GM23248 (cell line): ENCODE results near the gene SCN4B. TPM values are rescaled to one million over a fixed set of nuclear protein-coding genes. Genes with fewer than 3 reads are reported as not detected.
"Not testable (repeated sequence)": the region's sequence is repeated elsewhere in the genome, so short reads cannot be mapped to it uniquely, and the experiment has no call there.

ENCODE experiments used
- DNase-seq: peaks from one replicate; pipeline ENCODE4 v3.0.0-alpha.2; 2015
- H2AFZ ChIP-seq: fragments of 200-600 bp; sonication (generic); 2 replicates; pipeline ENCODE4 v1.6.1; 2016; ENCODE audit warnings: antibody characterized with exemption
- H3F3A ChIP-seq: fragments of 200-600 bp; sonication (generic); 2 replicates; pipeline ENCODE4 v1.6.1; 2016; ENCODE audit warnings: mild to moderate bottlenecking, antibody characterized with exemption, mixed run types; ENCODE audit not compliant: insufficient read depth
- H3K27ac ChIP-seq: fragments of 200-600 bp; sonication (generic); 2 replicates; pipeline ENCODE4 v1.5.1; 2016; ENCODE audit warnings: mild to moderate bottlenecking
- H3K27me3 ChIP-seq: fragments of 200-600 bp; sonication (generic); replicated peaks from 2 replicates; pipeline ENCODE4 v1.6.1; 2016; ENCODE audit warnings: mild to moderate bottlenecking; ENCODE audit not compliant: insufficient read depth
- H3K36me3 ChIP-seq: fragments of 200-600 bp; sonication (generic); 2 replicates; pipeline ENCODE4 v1.6.1; 2016; ENCODE audit warnings: low read depth, mild to moderate bottlenecking
- H3K4me1 ChIP-seq: fragments of 200-600 bp; sonication (generic); 2 replicates; pipeline ENCODE4 v1.6.1; 2016; ENCODE audit warnings: mild to moderate bottlenecking; ENCODE audit not compliant: insufficient read depth
- H3K4me2 ChIP-seq: fragments of 200-600 bp; sonication (generic); one replicate; pipeline ENCODE4 v1.6.1; 2016; ENCODE audit warnings: mild to moderate bottlenecking; ENCODE audit not compliant: unreplicated experiment
- H3K4me3 ChIP-seq: fragments of 200-600 bp; sonication (generic); 2 replicates; pipeline ENCODE4 v1.5.1; 2016; ENCODE audit warnings: mild to moderate bottlenecking
- H3K79me2 ChIP-seq: fragments of 200-600 bp; sonication (generic); 2 replicates; pipeline ENCODE4 v1.6.1; 2016; ENCODE audit warnings: mild to moderate bottlenecking; ENCODE audit not compliant: insufficient read depth
- H3K9ac ChIP-seq: fragments of 200-600 bp; sonication (generic); 2 replicates; pipeline ENCODE4 v1.6.1; 2016; ENCODE audit warnings: mild to moderate bottlenecking
- H3K9me2 ChIP-seq: fragments of 200-600 bp; sonication (generic); 2 replicates; pipeline ENCODE4 v1.6.1; 2016; ENCODE audit warnings: mixed run types, mild to moderate bottlenecking, moderate library complexity; ENCODE audit not compliant: insufficient read depth
- H3K9me3 ChIP-seq: fragments of 200-600 bp; sonication (generic); one replicate; pipeline ENCODE4 v1.6.1; 2017; ENCODE audit warnings: low read depth
- H4K20me1 ChIP-seq: fragments of 200-600 bp; sonication (generic); 2 replicates; pipeline ENCODE4 v1.6.0; 2016; ENCODE audit not compliant: insufficient read depth
- EZH2 ChIP-seq: fragments of 200-600 bp; sonication (generic); IDR thresholded peaks from 2 replicates; pipeline ENCODE4 v1.6.1; 2018; ENCODE audit warnings: antibody characterized with exemption, mild to moderate bottlenecking; ENCODE audit not compliant: insufficient read depth, poor library complexity, severe bottlenecking
- EZH2phosphoT487 ChIP-seq: fragments of 200-600 bp; sonication (generic); IDR thresholded peaks from 2 replicates; pipeline ENCODE4 v1.6.1; 2018; ENCODE audit warnings: antibody characterized with exemption, moderate library complexity, mild to moderate bottlenecking, low read depth; ENCODE audit not compliant: insufficient read depth
- WGBS, 2 experiments: methylation state at CpG; one replicate each; pipeline ENCODE4 v1.1.6; 2015 to 2017; ENCODE audit warnings: low lambda C conversion rate in 2 of 2, low coverage in 1 of 2; ENCODE audit errors: missing lambda C conversion rate in 2 of 2; 5-methylcytosine and 5-hydroxymethylcytosine counted together
- in situ Hi-C: fragments of 300-500 bp; cut with MboI; formaldehyde crosslinking; loops from 2 replicates; pipeline ENCODE4 v1.15.0; 2020
- polyA plus RNA-seq: library from polyadenylated mRNA; unstranded; fragments of >200 nt; fragmentation: Nextera tagmentation; extraction: Ambion mirVana; gene quantifications from 2 replicates; pipeline ENCODE4 v1.2.1, GENCODE V29; 2016
- total RNA-seq: library from RNA; depleted of rRNA; stranded (reverse); fragments of >200 nt; shearing (Covaris generic); gene quantifications from 2 replicates; pipeline ENCODE4 v1.2.3, GENCODE V29; 2014

Gene SCN4B
- total and polyA plus RNA-seq, 2 experiments from 2014 or later, result not detected

DNA sequence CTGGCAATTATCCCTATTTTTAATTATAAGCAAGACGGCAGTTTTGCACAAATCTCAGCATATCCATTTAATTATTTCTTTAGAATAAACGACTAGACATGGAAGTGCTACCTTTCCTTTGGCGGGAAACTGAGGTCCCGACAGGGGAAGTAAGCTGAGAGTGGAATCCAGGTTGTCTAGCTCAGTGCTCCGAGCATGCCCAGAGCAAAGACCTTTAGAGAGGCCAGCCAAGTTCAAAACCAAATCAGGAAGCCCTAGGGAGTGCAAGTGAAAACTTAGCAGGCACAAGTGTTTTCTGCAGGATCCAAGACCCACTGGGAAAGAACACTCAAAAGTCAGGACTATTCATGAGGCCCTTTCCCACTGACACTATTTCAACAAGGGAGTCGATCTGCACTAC lies 46.5 kb upstream of the SCN4B start:
- no peak overlapping the region for H3K27ac ChIP-seq
- H3K36me3 ChIP-seq, result no peaks in the 10 kb centered on the region
- H3K9me2 ChIP-seq, result no peaks in the 10 kb centered on the region
- 33 to 35% methylated on average over 6 of the region's 6 CpGs for WGBS, 2 experiments
- H3K4me2 ChIP-seq, result no peak overlapping the region
- no peak overlapping the region for H3K9ac ChIP-seq
- peaks cover 4% of the 10 kb centered on the region for H3K4me1 ChIP-seq
- peaks cover 22% of the 10 kb centered on the region for H3K27me3 ChIP-seq
- H3K4me3 ChIP-seq, result no peak overlapping the region
- no peaks in the 10 kb centered on the region for H3K9me3 ChIP-seq
- TF ChIP-seq EZH2 (no peak), EZH2phosphoT487 (no peak)
- H3K79me2 ChIP-seq, result no peaks in the 10 kb centered on the region
- H3F3A ChIP-seq, result peaks cover 7% of the 10 kb centered on the region; the same call in 1 of the 2 replicates
- no peaks in the 10 kb centered on the region for H4K20me1 ChIP-seq
- no peak for DNase-seq
- in situ Hi-C loops, result loop anchor here (10.0 kb wide), 1 partner anchor 146 kb away; the partner anchor contains the start of genes CD3D and CD3G
- H2AFZ ChIP-seq, result no peak overlapping the region

DNA sequence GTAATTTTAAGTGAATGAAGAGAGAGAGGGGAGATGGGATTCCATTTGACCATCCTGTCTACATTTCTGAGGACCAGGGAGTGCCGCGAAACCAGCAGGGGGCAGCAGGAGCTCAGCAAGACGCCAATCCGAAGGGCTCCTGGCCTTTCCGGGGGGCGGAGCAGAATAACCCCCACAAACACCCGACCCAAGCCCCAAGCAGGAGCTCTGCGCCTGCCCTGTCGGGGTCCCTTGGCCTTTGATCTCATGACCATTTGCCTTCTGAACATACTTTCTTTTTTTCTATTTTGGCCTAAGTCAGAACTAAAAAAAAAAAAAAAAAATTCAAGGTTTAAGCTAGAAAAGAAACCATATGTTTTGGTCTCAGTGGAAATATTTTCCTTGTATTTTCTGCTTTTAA lies 45.7 kb upstream of the SCN4B start:
- no peaks in the 10 kb centered on the region for H3K9me3 ChIP-seq
- H2AFZ ChIP-seq, result peak overlapping the region; percentile 51
- no peaks in the 10 kb centered on the region for H3K36me3 ChIP-seq
- no peak overlapping the region for H3K27ac ChIP-seq
- H3K4me3 ChIP-seq, result 0 out of 2 replicates have a peak overlapping the region, but pooled peaks have one; percentile 37
- in situ Hi-C loops, result loop anchor here (10.0 kb wide), 1 partner anchor 146 kb away; the partner anchor contains the start of genes CD3D and CD3G
- H3K4me2 ChIP-seq, result peak overlapping the region; percentile 63
- H3F3A ChIP-seq, result peaks cover 7% of the 10 kb centered on the region; the same call in 1 of the 2 replicates
- peak; percentile 78 for DNase-seq
- H3K9me2 ChIP-seq, result no peaks in the 10 kb centered on the region
- H3K79me2 ChIP-seq, result no peaks in the 10 kb centered on the region
- no peaks in the 10 kb centered on the region for H4K20me1 ChIP-seq
- peaks cover 4% of the 10 kb centered on the region for H3K4me1 ChIP-seq
- peaks cover 17% of the 10 kb centered on the region for H3K27me3 ChIP-seq
- TF ChIP-seq EZH2 (no peak), EZH2phosphoT487 (no peak)
- H3K9ac ChIP-seq, result no peak overlapping the region
- 1 to 2% methylated on average over 8 to 9 of the region's 9 CpGs for WGBS, 2 experiments

DNA sequence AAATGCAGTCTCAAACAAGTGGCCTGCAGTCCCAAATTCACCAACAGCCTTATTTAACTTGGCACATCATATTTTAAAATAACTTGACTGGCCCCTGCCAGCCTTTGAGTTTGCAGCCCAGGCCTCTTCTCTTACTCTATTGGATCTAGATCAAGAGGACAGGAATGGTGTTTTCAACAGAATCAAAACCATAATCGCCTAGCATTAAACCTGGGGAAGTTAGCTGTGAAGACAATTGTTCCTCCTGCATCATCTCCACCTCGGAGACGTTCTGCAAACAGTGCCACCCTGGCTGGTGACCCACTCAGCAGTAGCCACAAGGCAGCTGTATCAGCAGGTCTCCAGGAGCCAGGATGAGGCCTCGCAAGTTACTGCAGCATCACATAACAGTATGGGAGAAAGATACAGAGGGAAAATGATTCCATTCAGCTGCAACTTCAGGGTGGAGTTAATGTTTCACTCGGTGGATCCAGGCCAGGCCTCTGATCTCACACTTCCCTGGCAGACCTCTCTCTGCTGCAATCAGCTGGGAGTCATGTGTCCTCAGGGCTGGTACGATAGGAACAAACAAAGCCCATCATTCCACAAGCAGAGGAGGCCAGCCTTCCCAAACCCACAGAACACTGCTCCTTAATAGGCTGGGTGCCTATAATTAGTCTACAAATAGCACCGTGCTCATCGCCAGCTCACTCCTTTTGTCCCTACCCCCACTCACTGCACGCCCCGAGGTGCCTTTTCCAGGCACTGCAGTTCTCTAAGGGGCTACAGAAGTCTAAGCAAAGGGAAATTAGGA lies 42.4 kb upstream of the SCN4B start:
- Histone ChIP-seq H3K4me2 (peak overlapping the region; percentile 15), H3K27ac (peak overlapping the region; percentile 20; the same call in 1 of the 2 replicates), H3K4me1 (peaks cover 4% of the 10 kb centered on the region), H3F3A (peaks cover 7% of the 10 kb centered on the region; the same call in 1 of the 2 replicates), H3K9me2 (no peaks in the 10 kb centered on the region), H3K4me3 (no peak overlapping the region), H3K36me3 (no peaks in the 10 kb centered on the region), H4K20me1 (no peaks in the 10 kb centered on the region), H3K27me3 (peaks cover 10% of the 10 kb centered on the region), H2AFZ (0 out of 2 replicates have a peak overlapping the region, but pooled peaks have one; percentile 21), H3K9me3 (no peaks in the 10 kb centered on the region), H3K9ac (peak overlapping the region; percentile 11; the same call in 1 of the 2 replicates), H3K79me2 (no peaks in the 10 kb centered on the region)
- DNase-seq, result peak; percentile 94
- 1 to 4% methylated on average over 10 of the region's 10 CpGs for WGBS, 2 experiments
- TF ChIP-seq EZH2, result no peak
- no peak for TF ChIP-seq EZH2phosphoT487
- in situ Hi-C loops, result loop anchor here (10.0 kb wide), 1 partner anchor 150 kb away; the partner anchor contains the start of genes CD3D and CD3G

DNA sequence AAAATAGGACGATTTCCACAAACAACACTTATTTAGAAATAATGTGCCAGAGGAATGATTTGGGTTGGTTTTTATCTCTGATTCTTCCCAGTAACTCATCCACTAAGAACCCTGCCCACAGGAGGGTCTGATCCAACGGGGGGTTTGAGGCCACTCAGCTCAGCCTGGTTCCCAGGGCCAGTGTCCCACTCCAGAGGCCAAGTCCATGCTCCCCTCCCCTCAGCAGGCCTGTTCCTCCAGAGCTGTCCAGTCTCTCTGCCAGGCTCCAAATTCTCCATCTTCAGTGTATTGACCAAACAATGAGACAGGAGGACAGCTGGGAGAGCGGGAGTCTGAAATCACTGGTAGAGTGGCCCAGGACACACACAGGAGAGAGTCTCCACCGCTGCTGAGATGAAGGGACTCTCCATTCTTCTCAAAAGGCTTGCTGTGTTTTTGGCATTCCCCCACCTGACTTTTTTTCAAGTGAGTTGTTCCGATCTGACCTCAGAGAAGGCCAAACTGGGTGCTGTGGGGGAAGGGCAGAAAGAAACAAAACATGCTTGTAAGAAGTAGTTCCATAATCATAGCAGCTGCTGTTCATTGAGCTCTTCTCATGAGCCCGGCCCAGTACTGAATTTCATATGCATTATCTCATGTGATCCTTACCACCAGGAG lies 41.4 kb upstream of the SCN4B start:
- Histone ChIP-seq H3K9ac (no peak overlapping the region), H3K4me1 (peaks cover 4% of the 10 kb centered on the region), H3K9me2 (no peaks in the 10 kb centered on the region), H3K27me3 (peaks cover 14% of the 10 kb centered on the region), H3F3A (peaks cover 7% of the 10 kb centered on the region; the same call in 1 of the 2 replicates), H3K4me2 (no peak overlapping the region), H3K9me3 (no peaks in the 10 kb centered on the region), H3K4me3 (no peak overlapping the region), H3K27ac (no peak overlapping the region), H3K79me2 (no peaks in the 10 kb centered on the region), H4K20me1 (no peaks in the 10 kb centered on the region), H2AFZ (no peak overlapping the region), H3K36me3 (no peaks in the 10 kb centered on the region)
- DNase-seq, result no peak
- WGBS, 2 experiments, result 64 to 71% methylated on average over 6 of the region's 6 CpGs
- in situ Hi-C loops, result loop anchor here (10.0 kb wide), 1 partner anchor 151 kb away; the partner anchor contains the start of genes CD3D and CD3G
- TF ChIP-seq EZH2phosphoT487, result no peak
- TF ChIP-seq EZH2, result no peak

DNA sequence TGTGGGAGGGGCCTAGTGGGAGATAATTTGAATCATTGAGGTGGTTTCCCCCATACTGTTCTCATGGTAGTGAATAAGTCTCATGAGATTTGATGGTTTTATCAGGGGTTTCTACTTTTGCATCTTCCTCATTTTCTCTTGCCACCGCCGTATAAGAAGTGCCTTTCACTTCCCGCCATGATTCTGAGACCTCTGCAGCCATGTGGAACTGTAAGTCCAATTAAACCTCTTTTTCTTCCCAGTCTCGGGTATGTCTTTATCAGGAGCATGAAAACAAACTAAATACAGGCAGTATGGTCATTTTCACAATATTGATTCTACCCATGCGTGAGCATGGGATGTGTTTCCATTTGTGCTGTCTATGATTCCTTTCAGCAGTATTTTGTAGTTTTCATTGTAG lies 40.2 kb upstream of the SCN4B start:
- WGBS, 2 experiments, result 75 to 79% methylated on average over 5 of the region's 5 CpGs
- not testable (repeated sequence) for H3K79me2 ChIP-seq, H3F3A ChIP-seq, DNase-seq, H3K36me3 ChIP-seq, H3K9me2 ChIP-seq, H4K20me1 ChIP-seq, H3K4me2 ChIP-seq, H3K9me3 ChIP-seq, H3K4me3 ChIP-seq, H2AFZ ChIP-seq, H3K4me1 ChIP-seq, H3K9ac ChIP-seq, H3K27ac ChIP-seq
- peaks cover 14% of the 10 kb centered on the region for H3K27me3 ChIP-seq
- in situ Hi-C loops, result loop anchor here (10.0 kb wide), 1 partner anchor 152 kb away; the partner anchor contains the start of genes CD3D and CD3G

DNA sequence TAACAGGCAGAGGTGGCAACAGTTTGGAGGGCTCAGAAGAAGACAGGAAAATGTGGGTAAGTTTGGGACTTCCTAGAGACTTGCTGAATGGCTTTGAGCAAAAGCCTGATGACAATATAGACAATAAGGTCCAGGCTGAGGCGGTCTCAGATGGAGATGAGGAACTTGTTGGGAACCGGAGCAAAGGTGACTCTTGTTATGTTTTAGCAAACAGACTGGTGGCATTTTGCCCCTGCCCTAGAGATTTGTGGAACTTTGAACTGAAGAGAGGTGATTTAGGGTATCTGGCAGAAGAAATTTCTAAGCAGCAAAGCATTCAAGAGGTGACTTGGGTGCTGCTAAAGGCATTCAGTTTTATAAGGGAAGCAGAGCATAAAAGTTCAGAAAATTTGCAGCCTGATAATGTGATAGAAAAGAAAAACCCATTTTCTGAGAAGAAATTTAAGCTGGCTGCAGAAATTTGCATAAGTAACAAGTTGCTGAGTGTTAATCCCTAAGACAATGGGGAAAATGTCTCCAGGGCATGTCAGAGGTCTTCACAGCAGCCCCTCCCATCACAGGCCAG lies 38.4 kb upstream of the SCN4B start:
- not testable (repeated sequence) for DNase-seq, H3K27ac ChIP-seq, H3K79me2 ChIP-seq, H3K4me3 ChIP-seq, H4K20me1 ChIP-seq, H3K9me2 ChIP-seq, H3K4me2 ChIP-seq, H3F3A ChIP-seq, H3K9ac ChIP-seq, H2AFZ ChIP-seq, H3K4me1 ChIP-seq, H3K27me3 ChIP-seq, H3K9me3 ChIP-seq, H3K36me3 ChIP-seq
- WGBS, 2 experiments, result 84 to 88% methylated on average over 2 of the region's 2 CpGs
- in situ Hi-C loops, result loop anchor here (10.0 kb wide), 1 partner anchor 154 kb away; the partner anchor contains the start of genes CD3D and CD3G
